VCaP (cell line): ENCODE measurements around the gene ANKRD11.
"Not testable (repeated sequence)": the region's sequence is repeated elsewhere in the genome, so short reads cannot be mapped to it uniquely, and the experiment has no call there.

ENCODE experiments used
- H3K27ac ChIP-seq: fragments of 450-650 bp; 2 replicates; pipeline ENCODE4 v1.5.1; 2017
- CTCF ChIP-seq: fragments of 450-650 bp; conservative IDR thresholded peaks from 2 replicates; pipeline ENCODE4 v1.5.1; 2017; ENCODE audit warnings: mild to moderate bottlenecking, moderate library complexity

ANKRD11 gene

DNA sequence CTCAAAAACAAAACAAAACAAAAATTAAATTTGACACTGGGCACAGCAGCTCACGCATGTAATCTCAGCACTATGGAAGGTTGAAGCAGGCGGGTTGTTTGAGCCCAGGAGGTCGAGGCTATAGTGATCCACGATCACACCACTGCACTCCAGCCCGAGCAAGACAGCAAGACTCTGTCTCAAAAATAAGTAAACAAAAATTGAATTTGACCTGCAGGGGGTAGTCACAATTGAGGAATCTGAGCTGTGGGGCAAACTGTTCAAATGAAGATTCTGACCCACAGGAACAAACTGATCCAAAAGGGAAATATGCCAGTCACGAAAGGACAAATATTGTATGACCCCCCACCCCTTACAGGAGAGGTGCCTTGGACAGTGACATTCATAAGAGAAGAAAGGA is 29.8 kb downstream of the ANKRD11 start:
- H3K27ac ChIP-seq = no peak overlapping the region
- TF ChIP-seq CTCF = no peak

GRCh38 chr16:89458967-89459366 is 31.4 kb downstream of the ANKRD11 start:
- no peak overlapping the region for H3K27ac ChIP-seq
- TF ChIP-seq CTCF = no peak

DNA sequence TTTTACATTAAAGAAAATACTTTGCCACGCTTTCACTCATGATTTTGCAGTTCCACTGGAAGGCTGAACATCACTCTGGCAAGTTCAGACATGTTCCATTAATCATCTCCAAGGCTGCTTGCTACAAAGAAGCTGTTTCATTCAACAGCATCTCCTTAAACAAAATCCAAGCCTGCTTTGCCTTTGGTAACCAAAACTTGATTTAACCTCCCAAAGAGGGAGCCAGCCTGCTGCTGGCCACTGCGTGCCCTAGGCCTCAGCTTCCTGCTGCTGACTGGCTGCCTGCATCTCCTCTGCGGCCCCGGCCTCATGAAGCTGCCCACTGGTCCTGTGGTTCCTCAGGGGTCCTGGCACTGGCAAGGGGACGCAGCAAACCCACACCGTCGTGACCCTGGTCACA is 31.8 kb downstream of the ANKRD11 start:
- no peak for TF ChIP-seq CTCF
- H3K27ac ChIP-seq = no peak overlapping the region

- H3K27ac ChIP-seq = no peak overlapping the region
- no peak for TF ChIP-seq CTCF
These were observed 33.9 kb downstream of the ANKRD11 start for GRCh38 chr16:89456419-89456959.

GRCh38 chr16:89455692-89456091 is 34.7 kb downstream of the ANKRD11 start:
- no peak for TF ChIP-seq CTCF
- no peak overlapping the region for H3K27ac ChIP-seq

DNA sequence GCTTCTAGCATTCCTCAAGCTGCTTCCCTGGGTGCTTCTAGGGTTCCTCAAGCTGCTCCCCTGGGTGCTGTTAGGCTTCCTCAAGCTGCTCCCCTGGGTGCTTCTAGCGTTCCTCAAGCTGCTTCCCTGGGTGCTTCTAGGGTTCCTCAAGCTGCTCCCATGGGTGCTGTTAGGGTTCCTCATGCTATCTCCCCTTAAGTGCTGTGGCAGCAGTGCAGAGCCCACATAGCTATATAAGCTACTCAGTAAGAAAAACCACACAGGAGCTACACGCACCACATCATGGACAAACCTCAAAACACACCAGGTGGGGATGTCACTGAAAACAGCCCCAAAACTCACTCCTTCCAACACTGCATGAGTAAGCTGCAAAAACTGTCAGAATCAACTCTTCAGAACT is 35.2 kb downstream of the ANKRD11 start:
- no peak overlapping the region for H3K27ac ChIP-seq
- no peak for TF ChIP-seq CTCF

GRCh38 chr16:89454378-89455125 is 35.8 kb downstream of the ANKRD11 start:
- not testable (repeated sequence) for H3K27ac ChIP-seq

- TF ChIP-seq CTCF = no peak
- no peak overlapping the region for H3K27ac ChIP-seq
These were observed 36.6 kb downstream of the ANKRD11 start for GRCh38 chr16:89453501-89454321.
